Transverse colon (tissue), 4 donors: Measurements from ENCODE around the gene SEC16A. TPM values are rescaled to one million over a fixed set of nuclear protein-coding genes. Genes with fewer than 3 reads are reported as not detected.

Experiments used
- DNase-seq: peaks from one replicate; pipeline ENCODE4 v3.0.0-alpha.2; 2019
- H3K27ac ChIP-seq, 4 donors: fragments of 200-600 bp; sonication (generic); 2 replicates each; pipeline ENCODE4 v1.5.1; 2016 to 2018; ENCODE audit warnings: inconsistent platforms in 4 of 4
- H3K27me3 ChIP-seq: fragments of 200-600 bp; sonication (generic); 2 replicates; pipeline ENCODE4 v1.5.1; 2017; ENCODE audit warnings: inconsistent platforms
- H3K36me3 ChIP-seq, 4 donors: fragments of 200-600 bp; sonication (generic); 2 replicates each; pipeline ENCODE4 v1.5.1; 2017 to 2019; ENCODE audit warnings: inconsistent platforms in 4 of 4
- H3K4me1 ChIP-seq, 4 donors: fragments of 200-600 bp; sonication (generic); 2 replicates each; pipeline ENCODE4 v1.5.1; 2017 to 2020; ENCODE audit warnings: inconsistent platforms in 4 of 4
- H3K4me3 ChIP-seq, 4 donors: fragments of 200-600 bp; sonication (generic); 1 replicate in 1 of 4; 2 replicates in 3 of 4; pipeline versions ENCODE4 v1.5.1 to v1.6.1; 2017 to 2019; ENCODE audit warnings: inconsistent platforms in 4 of 4
- H3K9me3 ChIP-seq, 2 donors: fragments of 200-600 bp; sonication (generic); 2 replicates each; pipeline ENCODE4 v1.5.1; 2017 to 2019; ENCODE audit warnings: inconsistent platforms in 2 of 2
- EP300 ChIP-seq: sonication (generic); formaldehyde crosslinking; IDR thresholded peaks from one replicate; pipeline ENCODE4 v1.6.1; 2017; ENCODE audit warnings: antibody characterized with exemption, low read depth
- POLR2A ChIP-seq: fragments of 450-650 bp; IDR thresholded peaks from one replicate; pipeline ENCODE4 v1.6.1; 2016; ENCODE audit warnings: antibody characterized with exemption, mild to moderate bottlenecking, moderate library complexity
- POLR2AphosphoS5 ChIP-seq, 3 donors: sonication (generic); formaldehyde crosslinking; IDR thresholded peaks; one replicate each; pipeline ENCODE4 v1.6.1; 2016; ENCODE audit warnings: antibody characterized with exemption in 3 of 3
- WGBS, 2 donors: methylation state at CpG; one replicate each; pipeline ENCODE4 v1.1.5; 2018; ENCODE audit warnings: low coverage in 1 of 2; 5-methylcytosine and 5-hydroxymethylcytosine counted together
- in situ Hi-C, 4 donors: fragments of 200-750 bp; cut with MboI; loops; one replicate each; pipeline versions ENCODE4 v1.15.0 to v1.15.1; 2017; ENCODE audit warnings: low sequenced_read_pairs in 3 of 4, low pct_ligation_motif_present in 1 of 4, low pct_unique_long_range_greater_than_20kb in 1 of 4
- intact Hi-C: fragments of 100-400 bp; cut with DNase I; formaldehyde crosslinking; loops from one replicate; pipeline ENCODE4 v1.15.1; 2023; ENCODE audit warnings: low total_unique reads
- total RNA-seq, 4 donors: library from RNA; depleted of rRNA; stranded (reverse); fragments of >200 nt; gene quantifications; one replicate each; pipeline ENCODE4 v1.1.0, GENCODE V29; 2016
- TF ChIP-seq, protein P1 (sequence below), 5 experiments: fragments of 200-600 bp in 3 of 5; fragments of 450-650 bp in 2 of 5; sonication (generic) in 3 of 5; IDR thresholded peaks; 1 replicate in 2 of 5; 2 replicates in 3 of 5; pipeline ENCODE4 v1.5.1; 2016 to 2017; ENCODE audit warnings: antibody characterized with exemption in 5 of 5, inconsistent platforms in 3 of 5, mild to moderate bottlenecking in 2 of 5, moderate library complexity in 1 of 5

Gene SEC16A
- total RNA-seq, 4 donors from 2014 or later = 54.1 to 75.9 (median 65.8) TPM

- intact Hi-C loops = no loop called here
- H3K9me3 ChIP-seq = no peaks in the 10 kb centered on the region
- WGBS, 2 donors = 96 to 100% methylated on average over 3 to 8 of the region's 8 CpGs
- no peak for DNase-seq
- H3K4me3 ChIP-seq = no peak overlapping the region
- H3K27me3 ChIP-seq = no peaks in the 10 kb centered on the region
- H3K4me1 ChIP-seq = peaks cover 3 to 7% (median 5%) of the 10 kb centered on the region in 4 donors
- H3K27ac ChIP-seq = no peak overlapping the region
- TF ChIP-seq POLR2A = no peak
- TF ChIP-seq POLR2AphosphoS5 (IDR thresholded peaks at IDR 0.05) = no peak
- TF ChIP-seq, protein P1, sequence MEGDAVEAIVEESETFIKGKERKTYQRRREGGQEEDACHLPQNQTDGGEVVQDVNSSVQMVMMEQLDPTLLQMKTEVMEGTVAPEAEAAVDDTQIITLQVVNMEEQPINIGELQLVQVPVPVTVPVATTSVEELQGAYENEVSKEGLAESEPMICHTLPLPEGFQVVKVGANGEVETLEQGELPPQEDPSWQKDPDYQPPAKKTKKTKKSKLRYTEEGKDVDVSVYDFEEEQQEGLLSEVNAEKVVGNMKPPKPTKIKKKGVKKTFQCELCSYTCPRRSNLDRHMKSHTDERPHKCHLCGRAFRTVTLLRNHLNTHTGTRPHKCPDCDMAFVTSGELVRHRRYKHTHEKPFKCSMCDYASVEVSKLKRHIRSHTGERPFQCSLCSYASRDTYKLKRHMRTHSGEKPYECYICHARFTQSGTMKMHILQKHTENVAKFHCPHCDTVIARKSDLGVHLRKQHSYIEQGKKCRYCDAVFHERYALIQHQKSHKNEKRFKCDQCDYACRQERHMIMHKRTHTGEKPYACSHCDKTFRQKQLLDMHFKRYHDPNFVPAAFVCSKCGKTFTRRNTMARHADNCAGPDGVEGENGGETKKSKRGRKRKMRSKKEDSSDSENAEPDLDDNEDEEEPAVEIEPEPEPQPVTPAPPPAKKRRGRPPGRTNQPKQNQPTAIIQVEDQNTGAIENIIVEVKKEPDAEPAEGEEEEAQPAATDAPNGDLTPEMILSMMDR (IDR thresholded peaks at IDR 0.05) = no peak
- no peak for TF ChIP-seq EP300
- peaks cover 0 to 72% (median 34%) of the 10 kb centered on the region in 4 donors for H3K36me3 ChIP-seq
- in situ Hi-C loops = no loop called here
These were observed 66.4 kb downstream of the SEC16A start for GRCh38 chr9:136416427-136416826.

GRCh38 chr9:136412962-136413361, 69.9 kb downstream of the SEC16A start:
- TF ChIP-seq POLR2AphosphoS5 (IDR thresholded peaks at IDR 0.05) (no peak), EP300 (no peak), POLR2A (no peak)
- TF ChIP-seq, protein P1 (IDR thresholded peaks at IDR 0.05) = no peak

GRCh38 chr9:136411378-136411777, 71.5 kb downstream of the SEC16A start:
- in situ Hi-C loops = no loop called here
- no peak for DNase-seq
- peak overlapping the region in 3 of 4 donors; percentile 84 to 91 (median 90) for H3K27ac ChIP-seq
- H3K9me3 ChIP-seq = no peaks in the 10 kb centered on the region
- H3K27me3 ChIP-seq = no peaks in the 10 kb centered on the region
- WGBS, 2 donors = 30 to 45% methylated on average over 2 to 4 of the region's 4 CpGs
- peaks cover 0 to 37% (median 14%) of the 10 kb centered on the region in 4 donors for H3K36me3 ChIP-seq
- H3K4me1 ChIP-seq = peaks cover 20 to 26% (median 21%) of the 10 kb centered on the region in 4 donors
- intact Hi-C loops = no loop called here
- TF ChIP-seq POLR2AphosphoS5 (IDR thresholded peaks at IDR 0.05) (no peak), EP300 (no peak), POLR2A (no peak)
- TF ChIP-seq, protein P1 (IDR thresholded peaks at IDR 0.05) = no peak
- H3K4me3 ChIP-seq = peak overlapping the region; percentile 84 to 99 (median 96)

More at GRCh38 chr9:136412962-136413361, 69.9 kb downstream of the SEC16A start:
- Histone ChIP-seq H3K4me3 (no peak overlapping the region), H3K9me3 (no peaks in the 10 kb centered on the region), H3K36me3 (peaks cover 0 to 43% (median 20%) of the 10 kb centered on the region in 4 donors), H3K27me3 (no peaks in the 10 kb centered on the region), H3K4me1 (peaks cover 20 to 26% (median 21%) of the 10 kb centered on the region in 4 donors), H3K27ac (no peak overlapping the region)
- 75 to 76% methylated on average over 9 of the region's 9 CpGs for WGBS, 2 donors
- no peak for DNase-seq
- in situ Hi-C loops = no loop called here
- intact Hi-C loops = no loop called here

- intact Hi-C loops = no loop called here
- H3K27me3 ChIP-seq = no peaks in the 10 kb centered on the region
- H3K9me3 ChIP-seq = no peaks in the 10 kb centered on the region
- TF ChIP-seq POLR2A = peak; percentile 89
- TF ChIP-seq, protein P1 (IDR thresholded peaks at IDR 0.05) = no peak
- peak; percentile 9 for TF ChIP-seq EP300
- TF ChIP-seq POLR2AphosphoS5 (IDR thresholded peaks at IDR 0.05) = peak; percentile 96 to 99 (median 99)
- peak within 1 kb of the TSS; percentile 84 to 99 (median 96) for H3K4me3 ChIP-seq
- peaks cover 0 to 37% (median 11%) of the 10 kb centered on the region in 4 donors for H3K36me3 ChIP-seq
- 0 to 20% methylated on average over 1 to 41 of the region's 83 CpGs for WGBS, 2 donors
- peak; percentile 96 for DNase-seq
- H3K27ac ChIP-seq = peak within 1 kb of the TSS; percentile 84 to 91 (median 90)
- in situ Hi-C loops = no loop called here
- peaks cover 20 to 26% (median 21%) of the 10 kb centered on the region in 4 donors for H3K4me1 ChIP-seq
These were observed 72.1 kb downstream of the SEC16A start, which contains the start of the genes ENTR1 and PMPCA for GRCh38 chr9:136410500-136411287. Gene ENTR1, minus strand, starts transcription at chr9:136410614. Its CDS starts 217 bp downstream, at chr9:136410397. Gene PMPCA, plus strand, starts transcription at chr9:136410658. Its CDS starts 11 bp downstream, at chr9:136410669.
